Measurements from ENCODE around the gene CAPN10. TPM values are rescaled to one million over a fixed set of nuclear protein-coding genes. Genes with fewer than 3 reads are reported as not detected.

The CAPN10 gene
- polyA plus RNA-seq, 3 donors, result 7.3 to 57.0 (median 7.4) TPM

- peaks cover 0 to 2% (median 0%) of the 10 kb centered on the region in 3 donors for H3K27me3 Mint-ChIP-seq (ENCODE audit: low read depth in 3 of 3)
- intact Hi-C loops (cut with micrococcal nuclease), result loop anchor here (5.0 to 10.0 kb wide), 3 partner anchors 32 to 565 kb away; partner anchors contain the start of gene NDUFA10 (in 1 of the 2)
- Histone ChIP-seq H3K4me2 (replicated peaks; ENCODE audit: extremely low read depth, low read length, poor library complexity, severe bottlenecking) (no peak overlapping the region), H3K4me1 (ENCODE audit: control insufficient read depth in 1 of 2, insufficient read depth in 2 of 2, low read length in 2 of 2) (peaks cover 26 to 31% of the 10 kb centered on the region in 2 donors), H3K9ac (ENCODE audit: insufficient read depth, low read length, poor library complexity, severe bottlenecking) (no peak overlapping the region), H3K36me3 (replicated peaks in 1 of 2; ENCODE audit: control insufficient read depth in 1 of 2, insufficient read depth in 2 of 2, low read length in 2 of 2) (peaks cover 40 to 61% of the 10 kb centered on the region in 2 donors), H4K20me1 (ENCODE audit: insufficient read depth, low read length) (peaks cover 63% of the 10 kb centered on the region), H3K79me2 (ENCODE audit: insufficient read depth, low read length) (peaks cover 75% of the 10 kb centered on the region), H3K27me3 (ENCODE audit: control insufficient read depth in 2 of 2, insufficient read depth in 2 of 2, low read length in 2 of 2) (no peaks in the 10 kb centered on the region), H2AFZ (ENCODE audit: insufficient read depth, low read depth, low read length, poor library complexity, severe bottlenecking) (no peak overlapping the region), H3K9me3 (replicated peaks in 1 of 2; ENCODE audit: control insufficient read depth in 1 of 2, insufficient read depth in 1 of 2, low read length in 2 of 2) (no peaks in the 10 kb centered on the region), H3K27ac (ENCODE audit: low read depth in 1 of 2, low read length in 2 of 2) (no peak overlapping the region), H3K4me3 (replicated peaks in 1 of 3; ENCODE audit: low read depth in 2 of 3, low read length in 3 of 3) (no peak overlapping the region)
- no peaks in the 10 kb centered on the region for H3K9me3 Mint-ChIP-seq
- peaks cover 41 to 59% of the 10 kb centered on the region in 2 donors for H3K36me3 Mint-ChIP-seq
- DNase-seq, result no peak
- H3K4me3 Mint-ChIP-seq, result no peak overlapping the region
- TF ChIP-seq CTCF (IDR thresholded peaks at IDR 0.05), result no peak
- WGBS (ENCODE audit: insufficient coverage), result 95% methylated on average over 16 of the region's 16 CpGs
- H3K4me1 Mint-ChIP-seq, result peaks cover 31% of the 10 kb centered on the region
- peak overlapping the region in 1 of 7 donors; percentile 10 for H3K27ac Mint-ChIP-seq
Observed at GRCh38 chr2:240589850-240590525, 3.5 kb downstream of the CAPN10 start.

DNA sequence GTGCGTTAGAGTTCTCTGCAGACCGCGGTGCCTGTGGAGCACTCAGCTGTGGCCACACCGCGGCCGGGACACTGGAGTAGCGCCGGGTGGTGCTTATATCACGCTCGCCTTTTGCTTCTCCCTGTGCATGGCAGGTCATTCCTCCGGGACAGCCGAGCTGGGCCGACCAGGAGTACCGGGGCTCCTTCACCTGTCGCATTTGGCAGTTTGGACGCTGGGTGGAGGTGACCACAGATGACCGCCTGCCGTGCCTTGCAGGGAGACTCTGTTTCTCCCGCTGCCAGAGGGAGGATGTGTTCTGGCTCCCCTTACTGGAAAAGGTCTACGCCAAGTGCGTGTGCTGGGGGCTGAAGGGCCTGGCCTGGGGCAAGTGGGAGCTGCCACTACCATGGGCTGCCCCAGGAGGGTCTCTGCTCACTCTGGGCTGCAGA, 4.2 kb downstream of the CAPN10 start:
- H3K4me1 ChIP-seq (ENCODE audit: control insufficient read depth in 1 of 2, insufficient read depth in 2 of 2, low read length in 2 of 2), result peaks cover 19 to 24% of the 10 kb centered on the region in 2 donors
- H3K4me2 ChIP-seq (replicated peaks; ENCODE audit: extremely low read depth, low read length, poor library complexity, severe bottlenecking), result no peak overlapping the region
- intact Hi-C loops (cut with micrococcal nuclease), result no loop called here
- H4K20me1 ChIP-seq (ENCODE audit: insufficient read depth, low read length), result peaks cover 64% of the 10 kb centered on the region
- Mint-ChIP-seq H3K27me3 (ENCODE audit: low read depth in 3 of 3) (peaks cover 0 to 2% (median 0%) of the 10 kb centered on the region in 3 donors), H3K4me3 (no peak overlapping the region), H3K4me1 (peaks cover 24% of the 10 kb centered on the region), H3K9me3 (no peaks in the 10 kb centered on the region), H3K27ac (no peak overlapping the region), H3K36me3 (peaks cover 43 to 66% of the 10 kb centered on the region in 2 donors)
- no peaks in the 10 kb centered on the region for H3K27me3 ChIP-seq (ENCODE audit: control insufficient read depth in 2 of 2, insufficient read depth in 2 of 2, low read length in 2 of 2)
- no peak overlapping the region for H3K27ac ChIP-seq (ENCODE audit: low read depth in 1 of 2, low read length in 2 of 2)
- TF ChIP-seq CTCF (IDR thresholded peaks at IDR 0.05), result no peak
- H3K9ac ChIP-seq (ENCODE audit: insufficient read depth, low read length, poor library complexity, severe bottlenecking), result no peak overlapping the region
- no peaks in the 10 kb centered on the region for H3K9me3 ChIP-seq (replicated peaks in 1 of 2; ENCODE audit: control insufficient read depth in 1 of 2, insufficient read depth in 1 of 2, low read length in 2 of 2)
- 98% methylated on average over 21 of the region's 21 CpGs for WGBS (ENCODE audit: insufficient coverage)
- no peak overlapping the region for H2AFZ ChIP-seq (ENCODE audit: insufficient read depth, low read depth, low read length, poor library complexity, severe bottlenecking)
- H3K36me3 ChIP-seq (replicated peaks in 1 of 2; ENCODE audit: control insufficient read depth in 1 of 2, insufficient read depth in 2 of 2, low read length in 2 of 2), result peaks cover 47 to 68% of the 10 kb centered on the region in 2 donors
- no peak for DNase-seq
- no peak overlapping the region for H3K4me3 ChIP-seq (replicated peaks in 1 of 3; ENCODE audit: low read depth in 2 of 3, low read length in 3 of 3)
- peaks cover 68% of the 10 kb centered on the region for H3K79me2 ChIP-seq (ENCODE audit: insufficient read depth, low read length)
